ENCODE measurements around the gene SLC4A5.

SLC4A5 gene

DNA sequence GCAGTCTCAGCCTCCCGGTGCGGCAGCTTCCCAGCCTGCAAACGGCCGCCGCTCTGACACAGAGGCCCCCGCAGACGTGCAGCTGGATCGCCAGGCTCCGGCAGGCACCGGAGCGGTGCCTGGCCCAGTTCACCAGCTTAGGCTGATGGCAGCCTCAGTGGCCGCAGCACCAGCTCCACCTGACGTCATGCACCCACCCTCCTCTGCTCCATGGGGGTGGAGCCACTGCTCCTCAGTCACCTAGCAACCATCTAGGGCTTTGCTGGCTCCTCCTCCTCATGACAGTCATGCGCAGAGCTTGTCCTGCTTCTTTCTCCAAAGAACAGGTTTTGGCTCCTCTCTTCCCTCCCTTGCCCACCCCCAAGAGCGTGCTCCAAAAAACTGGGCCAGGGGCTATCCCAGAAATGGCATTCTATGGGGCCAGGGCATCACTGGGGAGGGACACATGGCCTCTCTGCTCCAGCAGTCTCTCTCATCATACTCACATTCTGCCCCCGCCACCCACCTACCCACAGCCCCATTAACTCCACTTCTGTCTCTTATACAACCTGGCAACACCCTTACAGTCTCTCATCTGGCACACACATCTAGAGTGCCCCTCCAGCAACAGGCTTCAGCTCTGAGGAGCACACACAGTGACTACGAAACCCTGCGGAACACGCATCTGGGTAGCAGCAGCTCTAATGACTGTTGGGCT is 31.4 kb upstream of the SLC4A5 start:
- no peaks in the 10 kb centered on the region for H3K27me3 ChIP-seq (ENCODE audit: insufficient read depth, insufficient read length)
- peaks cover 14% of the 10 kb centered on the region for H3K4me1 ChIP-seq (ENCODE audit: insufficient read depth, insufficient read length)
- peaks cover 87% of the 10 kb centered on the region for H3K36me3 ChIP-seq (ENCODE audit: insufficient read depth, insufficient read length, low read length)
- peak overlapping the region; percentile 65 for H3K9ac ChIP-seq (ENCODE audit: insufficient read length, low read depth)
- H3K9me3 ChIP-seq (ENCODE audit: insufficient read depth, low read length) = no peaks in the 10 kb centered on the region
- peak overlapping the region; percentile 31 for H3K4me3 ChIP-seq (ENCODE audit: insufficient read length, low read depth)
- TF ChIP-seq SUZ12 (IDR thresholded peaks at IDR 0.05; ENCODE audit: extremely low read depth, insufficient read depth, insufficient read length) (no peak), YY1 (IDR thresholded peaks at IDR 0.05; ENCODE audit: insufficient read depth, insufficient read length) (no peak), ZNF274 (IDR thresholded peaks at IDR 0.05; ENCODE audit: low read depth, low read length) (no peak)
- DNase-seq (ENCODE audit: low read depth, low spot score) = peak; percentile 36

DNA sequence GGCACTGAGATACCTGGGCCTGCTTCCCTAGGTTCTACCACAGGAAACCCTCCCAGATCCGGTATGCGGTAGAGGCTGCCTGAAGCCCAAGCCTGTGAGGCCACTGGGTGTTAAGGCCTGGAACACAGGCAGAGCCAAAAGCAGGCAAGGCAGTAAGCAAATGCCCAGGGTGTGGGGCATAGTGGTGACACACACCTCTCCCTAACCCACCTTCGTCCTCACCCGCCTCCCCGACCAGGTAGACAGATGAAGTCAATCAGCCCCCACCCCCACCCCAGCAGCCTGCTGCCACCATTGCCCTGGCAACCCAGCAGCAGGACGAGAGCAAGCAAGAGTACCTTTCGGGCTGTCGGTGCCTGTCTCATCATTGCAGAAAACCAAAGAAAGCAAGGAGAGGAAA is 30.8 kb upstream of the SLC4A5 start:
- H3K27me3 ChIP-seq (ENCODE audit: insufficient read depth, insufficient read length) = no peaks in the 10 kb centered on the region
- DNase-seq (ENCODE audit: low read depth, low spot score) = no peak
- H3K36me3 ChIP-seq (ENCODE audit: insufficient read depth, insufficient read length, low read length) = peaks cover 90% of the 10 kb centered on the region
- TF ChIP-seq SUZ12 (IDR thresholded peaks at IDR 0.05; ENCODE audit: extremely low read depth, insufficient read depth, insufficient read length) (no peak), YY1 (IDR thresholded peaks at IDR 0.05; ENCODE audit: insufficient read depth, insufficient read length) (no peak), ZNF274 (IDR thresholded peaks at IDR 0.05; ENCODE audit: low read depth, low read length) (no peak)
- H3K9me3 ChIP-seq (ENCODE audit: insufficient read depth, low read length) = no peaks in the 10 kb centered on the region
- peak overlapping the region; percentile 31 for H3K4me3 ChIP-seq (ENCODE audit: insufficient read length, low read depth)
- peaks cover 12% of the 10 kb centered on the region for H3K4me1 ChIP-seq (ENCODE audit: insufficient read depth, insufficient read length)
- peak overlapping the region; percentile 65 for H3K9ac ChIP-seq (ENCODE audit: insufficient read length, low read depth)

DNA sequence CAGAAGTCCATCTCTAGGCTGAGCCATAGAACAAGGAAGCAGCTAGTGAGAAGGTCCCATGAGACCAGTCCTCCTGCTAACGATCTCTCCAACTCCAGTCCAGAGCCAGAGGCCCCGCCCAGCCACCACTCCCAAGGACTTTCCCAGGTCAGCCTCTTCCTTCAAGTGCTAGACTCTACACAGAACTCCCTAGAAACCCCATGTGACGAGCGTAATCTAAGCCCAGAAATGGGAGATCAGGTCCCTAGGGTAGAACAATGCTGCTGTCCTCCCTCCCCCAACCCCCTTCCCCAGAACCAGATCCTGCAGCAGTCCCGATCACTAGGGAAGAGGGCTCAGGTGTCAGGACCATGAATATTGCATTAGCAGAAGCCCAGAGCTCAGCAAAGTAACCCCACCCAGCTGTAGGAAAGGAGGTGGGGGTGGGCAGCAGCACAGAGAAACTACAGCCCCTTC is 30.0 kb upstream of the SLC4A5 start:
- no peaks in the 10 kb centered on the region for H3K9me3 ChIP-seq (ENCODE audit: insufficient read depth, low read length)
- no peaks in the 10 kb centered on the region for H3K27me3 ChIP-seq (ENCODE audit: insufficient read depth, insufficient read length)
- H3K4me1 ChIP-seq (ENCODE audit: insufficient read depth, insufficient read length) = peaks cover 9% of the 10 kb centered on the region
- no peak overlapping the region for H3K4me3 ChIP-seq (ENCODE audit: insufficient read length, low read depth)
- TF ChIP-seq YY1 (IDR thresholded peaks at IDR 0.05; ENCODE audit: insufficient read depth, insufficient read length) (no peak), SUZ12 (IDR thresholded peaks at IDR 0.05; ENCODE audit: extremely low read depth, insufficient read depth, insufficient read length) (no peak), ZNF274 (IDR thresholded peaks at IDR 0.05; ENCODE audit: low read depth, low read length) (no peak)
- peaks cover 90% of the 10 kb centered on the region for H3K36me3 ChIP-seq (ENCODE audit: insufficient read depth, insufficient read length, low read length)
- DNase-seq (ENCODE audit: low read depth, low spot score) = peak; percentile 36
- no peak overlapping the region for H3K9ac ChIP-seq (ENCODE audit: insufficient read length, low read depth)

DNA sequence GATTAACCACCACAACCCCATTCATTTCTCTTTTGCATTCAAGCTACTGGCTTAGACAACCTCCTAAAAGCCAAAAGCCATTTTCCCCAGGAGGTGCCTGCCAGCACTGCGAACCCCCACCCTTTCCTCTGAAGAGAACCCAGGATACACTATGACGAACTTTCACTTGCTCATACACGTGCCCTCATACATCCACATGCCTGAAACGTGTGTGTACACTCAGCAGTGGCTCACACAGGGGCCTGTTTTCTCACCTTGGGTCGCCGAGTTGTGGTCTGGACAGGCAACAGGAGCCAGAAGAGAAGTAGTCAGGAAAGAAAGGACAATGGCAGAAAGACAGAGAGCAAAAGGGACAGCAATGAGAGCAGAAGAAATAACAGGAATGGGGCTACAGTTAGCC is 29.5 kb upstream of the SLC4A5 start:
- Histone ChIP-seq H3K4me3 (ENCODE audit: insufficient read length, low read depth) (no peak overlapping the region), H3K36me3 (ENCODE audit: insufficient read depth, insufficient read length, low read length) (peaks cover 90% of the 10 kb centered on the region), H3K9ac (ENCODE audit: insufficient read length, low read depth) (no peak overlapping the region)

DNA sequence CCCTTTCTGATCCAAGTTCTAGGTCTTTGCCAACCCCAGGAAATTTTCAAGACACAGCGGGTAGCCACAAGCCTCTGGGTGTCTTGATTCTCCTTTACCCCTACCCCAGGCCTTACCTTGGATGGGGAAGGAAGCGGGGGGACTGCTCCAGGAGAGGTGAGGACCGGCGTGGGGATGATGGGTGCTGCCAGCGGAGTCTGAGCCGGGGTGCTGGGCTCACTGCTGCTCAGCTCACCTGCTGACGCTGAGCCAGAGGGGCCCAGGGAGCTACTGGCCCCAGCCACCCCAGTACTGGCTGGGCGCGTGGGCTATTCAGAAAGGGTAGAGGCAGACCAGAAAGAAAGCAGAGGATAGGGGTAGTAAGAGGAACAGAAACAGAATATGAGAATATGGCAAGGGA is 28.2 kb upstream of the SLC4A5 start:
- TF ChIP-seq YY1 (IDR thresholded peaks at IDR 0.05; ENCODE audit: insufficient read depth, insufficient read length) (no peak), ZNF274 (IDR thresholded peaks at IDR 0.05; ENCODE audit: low read depth, low read length) (no peak), SUZ12 (IDR thresholded peaks at IDR 0.05; ENCODE audit: extremely low read depth, insufficient read depth, insufficient read length) (no peak)
- DNase-seq (ENCODE audit: low read depth, low spot score) = no peak
- Histone ChIP-seq H3K27me3 (ENCODE audit: insufficient read depth, insufficient read length) (no peaks in the 10 kb centered on the region), H3K4me3 (ENCODE audit: insufficient read length, low read depth) (no peak overlapping the region), H3K9ac (ENCODE audit: insufficient read length, low read depth) (no peak overlapping the region), H3K4me1 (ENCODE audit: insufficient read depth, insufficient read length) (peaks cover 9% of the 10 kb centered on the region), H3K9me3 (ENCODE audit: insufficient read depth, low read length) (no peaks in the 10 kb centered on the region), H3K36me3 (ENCODE audit: insufficient read depth, insufficient read length, low read length) (peaks cover 90% of the 10 kb centered on the region)

More for the DNA sequence above, 29.5 kb upstream of the SLC4A5 start:
- no peaks in the 10 kb centered on the region for H3K27me3 ChIP-seq (ENCODE audit: insufficient read depth, insufficient read length)
- no peak for DNase-seq (ENCODE audit: low read depth, low spot score)
- no peaks in the 10 kb centered on the region for H3K9me3 ChIP-seq (ENCODE audit: insufficient read depth, low read length)
- TF ChIP-seq SUZ12 (IDR thresholded peaks at IDR 0.05; ENCODE audit: extremely low read depth, insufficient read depth, insufficient read length) (no peak), YY1 (IDR thresholded peaks at IDR 0.05; ENCODE audit: insufficient read depth, insufficient read length) (no peak), ZNF274 (IDR thresholded peaks at IDR 0.05; ENCODE audit: low read depth, low read length) (no peak)
- H3K4me1 ChIP-seq (ENCODE audit: insufficient read depth, insufficient read length) = peaks cover 9% of the 10 kb centered on the region

DNA sequence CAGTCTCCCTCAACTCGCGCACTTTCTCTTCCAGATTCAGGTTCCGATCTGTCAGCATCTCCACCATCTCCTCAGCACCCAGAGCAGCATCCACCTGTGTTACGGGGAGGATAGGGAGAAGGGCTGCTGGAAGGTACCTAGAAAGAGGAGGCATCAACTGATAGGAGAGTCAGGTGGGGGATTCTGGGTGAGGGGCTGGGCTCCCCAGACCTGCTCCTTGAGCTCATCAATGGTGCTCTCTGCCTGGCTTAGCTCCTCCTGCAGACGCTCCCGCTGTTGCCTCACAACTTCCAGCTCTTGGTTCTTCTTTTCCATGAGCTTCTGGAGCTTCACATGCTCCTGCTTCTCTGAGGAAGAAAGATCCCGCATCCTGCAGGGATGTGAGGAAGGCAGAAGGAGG is 26.8 kb upstream of the SLC4A5 start:
- H3K27me3 ChIP-seq (ENCODE audit: insufficient read depth, insufficient read length) = no peaks in the 10 kb centered on the region
- DNase-seq (ENCODE audit: low read depth, low spot score) = no peak
- no peaks in the 10 kb centered on the region for H3K9me3 ChIP-seq (ENCODE audit: insufficient read depth, low read length)
- H3K4me1 ChIP-seq (ENCODE audit: insufficient read depth, insufficient read length) = peaks cover 13% of the 10 kb centered on the region
- TF ChIP-seq SUZ12 (IDR thresholded peaks at IDR 0.05; ENCODE audit: extremely low read depth, insufficient read depth, insufficient read length) = no peak
- peaks cover 90% of the 10 kb centered on the region for H3K36me3 ChIP-seq (ENCODE audit: insufficient read depth, insufficient read length, low read length)
- H3K4me3 ChIP-seq (ENCODE audit: insufficient read length, low read depth) = no peak overlapping the region
- no peak overlapping the region for H3K9ac ChIP-seq (ENCODE audit: insufficient read length, low read depth)

DNA sequence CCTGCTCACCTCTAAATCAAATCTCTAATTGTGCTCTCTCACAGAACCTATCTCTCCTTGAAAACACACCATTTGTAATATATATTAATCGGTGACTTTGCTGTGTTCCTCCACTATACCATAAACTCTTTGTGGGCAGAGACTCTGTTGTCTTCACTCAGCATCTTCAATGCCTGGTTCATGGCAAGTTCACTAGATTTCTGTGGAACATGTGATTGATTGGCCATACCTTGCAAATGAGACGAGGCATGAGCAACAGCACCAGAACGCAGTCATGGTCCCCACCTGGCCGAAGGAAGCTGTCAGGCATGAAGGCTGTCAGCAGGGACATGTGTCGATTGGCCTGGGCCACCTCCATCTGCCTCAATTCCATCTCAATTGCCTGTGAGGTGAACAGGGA is 25.3 kb upstream of the SLC4A5 start:
- H3K27me3 ChIP-seq (ENCODE audit: insufficient read depth, insufficient read length) = no peaks in the 10 kb centered on the region
- no peaks in the 10 kb centered on the region for H3K9me3 ChIP-seq (ENCODE audit: insufficient read depth, low read length)
- no peak overlapping the region for H3K9ac ChIP-seq (ENCODE audit: insufficient read length, low read depth)

More for the DNA sequence above, 25.3 kb upstream of the SLC4A5 start:
- no peak for TF ChIP-seq YY1 (IDR thresholded peaks at IDR 0.05; ENCODE audit: insufficient read depth, insufficient read length)
- TF ChIP-seq ZNF274 (IDR thresholded peaks at IDR 0.05; ENCODE audit: low read depth, low read length) = no peak
- no peak for TF ChIP-seq SUZ12 (IDR thresholded peaks at IDR 0.05; ENCODE audit: extremely low read depth, insufficient read depth, insufficient read length)
- Histone ChIP-seq H3K4me3 (ENCODE audit: insufficient read length, low read depth) (no peak overlapping the region), H3K36me3 (ENCODE audit: insufficient read depth, insufficient read length, low read length) (peaks cover 96% of the 10 kb centered on the region), H3K4me1 (ENCODE audit: insufficient read depth, insufficient read length) (peaks cover 9% of the 10 kb centered on the region)
- DNase-seq (ENCODE audit: low read depth, low spot score) = no peak

Data from NT2/D1 (cell line).